NCI-H2107 (cell line): ENCODE data around the gene UQCR10.
"Not testable (repeated sequence)": the region's sequence is repeated elsewhere in the genome, so short reads cannot be mapped to it uniquely, and the experiment has no call there.

Source experiments
- DNase-seq: peaks from one replicate; lab custom pipeline; 2025; lab: John Stamatoyannopoulos, UW

UQCR10 gene

DNA sequence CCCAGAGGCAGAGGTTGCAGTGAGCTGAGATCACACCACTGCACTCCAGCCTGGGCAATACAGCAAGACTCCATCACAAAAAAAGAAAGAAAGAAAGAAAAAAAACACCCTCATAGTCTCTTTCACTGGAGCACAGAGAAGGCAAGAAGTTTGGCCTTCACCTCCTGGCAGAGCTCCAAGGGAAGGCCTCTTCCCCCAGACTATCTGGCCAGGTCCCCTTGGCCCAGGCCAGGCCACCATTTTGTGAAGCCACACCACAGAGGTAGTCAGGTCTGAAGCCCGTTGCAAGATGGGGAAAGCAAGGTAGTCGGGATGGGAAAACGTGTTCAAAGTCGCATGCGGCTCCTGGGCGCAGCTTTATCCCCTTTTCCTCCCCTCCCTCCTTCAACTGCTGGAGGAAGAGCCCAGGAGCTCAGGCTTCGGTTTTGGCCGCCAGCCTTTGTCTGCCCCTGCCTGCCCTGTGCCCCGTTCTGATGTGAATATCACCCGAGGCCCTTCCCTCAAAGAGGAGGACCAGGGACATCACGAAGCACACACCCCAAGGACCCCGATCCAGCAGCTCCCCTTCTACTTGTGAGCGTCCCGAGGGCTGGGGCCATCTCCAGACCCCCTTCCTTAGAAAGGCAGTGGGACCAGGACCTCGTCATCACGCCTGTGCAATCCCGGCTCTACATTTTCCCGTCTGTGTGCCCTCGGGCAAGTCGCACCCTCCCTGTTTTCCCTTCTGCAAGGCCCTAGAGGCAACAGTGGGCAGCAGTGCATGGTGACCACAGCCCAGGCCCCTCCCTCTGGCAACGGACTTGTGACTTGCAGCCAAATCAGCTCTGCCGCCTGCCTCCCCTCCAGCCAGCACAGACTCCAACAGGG lies 29.7 kb upstream of the UQCR10 start:
- no peak for DNase-seq

DNA sequence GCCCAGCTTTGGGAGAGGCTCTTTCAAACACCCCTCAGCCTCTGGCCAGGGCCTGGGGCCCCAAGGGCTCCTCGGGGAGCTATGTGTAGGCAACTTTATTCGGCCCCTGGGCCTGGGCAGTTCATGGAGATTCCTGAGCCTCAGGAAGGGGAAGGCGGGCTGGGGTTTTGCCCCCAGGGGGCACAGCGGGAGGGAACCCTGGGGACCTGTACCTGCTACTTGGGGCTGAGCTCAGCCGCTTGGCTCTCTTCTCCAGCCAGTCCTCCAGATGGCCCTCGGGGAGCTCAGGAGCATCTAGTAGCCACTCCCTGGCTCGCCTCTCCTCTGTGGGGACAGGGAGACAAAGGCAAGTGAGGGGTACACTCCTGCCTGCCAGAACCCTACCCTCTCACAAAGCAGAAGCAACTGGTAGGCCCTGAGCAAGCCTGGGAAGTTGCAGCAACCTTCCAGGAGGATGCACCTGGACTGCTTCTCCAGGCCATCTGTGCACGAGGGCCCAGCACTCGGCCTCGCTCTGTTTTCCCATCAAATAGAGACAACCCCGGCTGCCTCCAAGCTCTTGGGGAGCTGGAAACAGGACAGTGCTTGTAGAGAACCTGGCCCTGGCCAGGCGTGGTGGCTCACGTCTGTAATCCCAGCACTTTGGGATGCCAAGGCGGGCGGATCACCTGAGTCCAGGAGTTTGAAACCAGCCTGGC lies 28.9 kb upstream of the UQCR10 start:
- DNase-seq: no peak

DNA sequence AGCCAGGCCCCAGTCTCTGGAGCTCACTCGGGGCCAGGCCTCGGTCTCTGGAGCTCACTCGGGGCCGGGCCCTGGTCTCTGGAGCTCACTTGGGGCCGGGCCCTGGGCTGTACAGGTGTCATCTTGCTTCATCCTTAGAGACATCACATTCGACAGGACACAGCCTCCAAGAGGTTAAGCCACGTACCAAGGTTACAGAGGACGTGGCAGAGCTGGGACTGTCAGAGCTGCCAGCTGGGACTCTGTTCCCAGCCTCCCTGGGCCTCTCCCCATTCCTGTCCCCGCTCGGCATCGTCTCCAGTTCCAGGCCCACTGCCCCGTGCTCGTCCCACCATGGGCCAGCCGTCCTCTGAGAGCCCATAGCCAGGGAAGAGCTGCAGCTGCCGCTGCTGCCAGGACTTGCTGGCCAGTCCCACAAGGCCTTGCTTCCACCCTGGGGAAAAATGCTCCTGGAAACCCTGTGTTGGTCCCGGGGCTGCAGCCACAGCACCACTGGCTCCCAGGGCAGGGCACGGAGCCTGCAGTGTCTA lies 27.8 kb upstream of the UQCR10 start:
- no peak for DNase-seq

DNA sequence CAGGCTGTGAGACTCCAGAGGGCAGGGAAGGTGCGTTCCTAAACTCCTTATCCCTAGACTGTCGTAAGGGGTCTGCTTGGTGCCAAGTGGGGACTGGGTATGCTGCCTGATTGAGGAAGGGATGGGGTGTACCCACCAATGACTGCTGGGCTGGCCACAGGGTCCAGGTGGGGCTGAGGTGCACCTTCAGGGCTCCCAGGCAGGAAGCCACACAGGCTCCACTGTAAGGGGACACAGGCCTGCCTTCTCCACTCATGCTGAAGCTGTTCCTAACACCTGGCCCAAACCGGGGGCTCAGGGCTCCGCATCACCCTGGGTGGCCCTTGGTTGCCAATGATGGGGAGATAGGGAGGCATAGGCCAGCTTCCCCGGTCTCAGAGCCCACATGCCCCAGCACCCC lies 27.0 kb upstream of the UQCR10 start:
- DNase-seq: no peak

DNA sequence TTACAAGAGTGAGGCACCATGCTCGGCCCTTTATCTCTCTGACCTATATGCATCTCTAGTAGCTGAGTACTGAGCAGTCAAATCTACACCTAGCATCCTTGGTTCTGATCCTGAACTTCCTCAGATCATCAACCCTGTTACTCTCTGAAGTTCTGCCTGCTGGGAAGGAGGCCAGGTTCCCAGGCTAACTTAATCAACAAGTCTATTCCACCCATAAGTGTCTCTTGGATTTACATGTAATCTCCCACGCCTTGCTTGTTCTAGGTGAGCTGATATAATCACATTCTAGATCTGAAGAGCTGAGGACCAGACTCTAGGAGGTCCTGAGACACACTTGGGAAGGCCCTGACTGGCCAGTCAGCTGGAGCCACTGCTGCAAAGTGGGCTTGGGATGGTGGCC lies 25.2 kb upstream of the UQCR10 start:
- no peak for DNase-seq

DNA sequence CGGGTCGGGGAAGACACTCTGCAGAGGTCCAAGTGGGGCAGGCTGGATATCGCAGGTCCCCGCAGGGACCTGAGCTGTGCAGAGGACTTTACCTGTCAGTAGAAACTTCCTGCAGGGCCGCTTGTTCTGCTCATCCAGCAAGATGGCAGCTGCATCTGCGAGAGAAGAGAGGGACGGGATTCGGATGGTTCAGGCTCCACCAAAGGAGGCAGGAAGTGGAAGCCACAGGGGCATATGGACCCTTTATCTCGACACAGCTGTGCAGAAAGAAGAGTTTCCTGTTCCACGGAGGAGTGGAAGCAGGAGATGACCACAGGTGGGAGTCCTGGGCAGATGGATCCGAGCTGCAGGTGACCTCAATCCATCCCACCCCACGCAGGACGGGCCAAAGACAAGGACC lies 24.8 kb upstream of the UQCR10 start:
- no peak for DNase-seq

DNA sequence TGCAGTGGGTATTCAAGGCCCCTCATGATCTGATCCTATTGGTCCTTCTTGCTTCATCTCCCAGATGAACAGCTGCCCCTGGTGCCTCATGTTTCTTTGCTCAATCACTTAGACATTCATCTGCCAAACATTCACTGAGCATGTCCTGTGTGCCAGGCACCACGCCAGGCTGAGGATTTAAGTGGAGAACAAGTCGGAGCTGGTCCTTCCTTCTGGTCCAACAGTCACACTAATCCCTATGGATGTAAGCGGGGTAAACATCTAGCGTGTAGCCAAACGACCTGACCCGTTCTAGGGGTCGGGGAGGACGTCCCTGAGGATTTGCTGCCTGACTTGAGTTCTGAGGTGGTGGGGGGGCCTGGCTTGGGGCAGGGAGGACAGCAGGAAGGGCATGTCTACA lies 22.3 kb upstream of the UQCR10 start:
- DNase-seq: peak; percentile 8

DNA sequence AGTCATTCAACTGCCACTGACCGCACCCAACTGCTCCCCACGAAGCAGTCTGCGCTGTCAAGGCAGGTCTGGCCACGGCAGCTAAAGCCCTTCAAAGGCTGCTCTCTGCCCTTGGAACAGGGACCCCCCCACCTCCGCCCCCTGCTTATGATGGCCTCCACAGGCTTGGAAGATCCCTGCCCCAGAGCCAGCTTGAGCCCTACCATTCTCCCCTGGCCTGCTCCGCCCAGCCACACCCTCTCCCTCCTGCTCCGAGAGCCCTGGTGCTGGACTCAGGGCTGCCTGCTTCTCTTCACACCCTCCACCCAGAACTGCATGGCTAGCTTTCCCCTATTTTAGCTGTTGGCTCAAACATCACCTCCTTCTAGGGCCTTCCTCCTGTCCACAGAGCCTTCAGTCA lies 19.3 kb upstream of the UQCR10 start:
- DNase-seq: no peak

DNA sequence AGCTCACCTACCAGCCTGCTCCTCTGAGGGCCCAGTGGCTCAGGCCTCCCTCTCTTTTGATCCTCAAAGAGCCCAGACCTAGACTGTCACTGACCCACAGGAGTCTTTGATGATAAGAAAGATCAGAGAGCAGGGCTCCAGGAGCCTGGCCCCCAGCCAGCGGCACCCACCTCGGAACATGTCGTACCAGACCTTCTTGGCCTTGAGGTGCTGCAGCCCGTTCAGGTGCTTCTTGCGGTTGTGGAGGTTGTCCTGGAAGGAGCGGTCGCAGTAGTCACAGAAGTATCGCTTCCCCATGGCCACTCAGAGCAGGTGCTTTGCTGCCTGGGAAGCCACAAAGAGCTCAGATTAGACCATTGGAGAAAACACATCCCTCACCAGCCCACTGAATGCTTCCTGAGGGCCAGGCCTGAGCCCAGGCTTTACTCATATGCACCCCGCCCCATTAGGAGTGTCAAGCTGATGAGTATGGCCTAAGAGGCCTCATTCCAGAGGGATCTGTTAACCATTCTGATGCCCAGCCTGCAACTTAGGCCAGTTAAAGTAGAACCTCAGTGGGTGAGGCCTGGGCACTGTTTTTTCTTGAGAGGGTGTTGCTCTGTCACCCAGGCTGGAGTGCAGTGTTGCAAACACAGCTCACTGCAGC lies 18.8 kb upstream of the UQCR10 start:
- no peak for DNase-seq

DNA sequence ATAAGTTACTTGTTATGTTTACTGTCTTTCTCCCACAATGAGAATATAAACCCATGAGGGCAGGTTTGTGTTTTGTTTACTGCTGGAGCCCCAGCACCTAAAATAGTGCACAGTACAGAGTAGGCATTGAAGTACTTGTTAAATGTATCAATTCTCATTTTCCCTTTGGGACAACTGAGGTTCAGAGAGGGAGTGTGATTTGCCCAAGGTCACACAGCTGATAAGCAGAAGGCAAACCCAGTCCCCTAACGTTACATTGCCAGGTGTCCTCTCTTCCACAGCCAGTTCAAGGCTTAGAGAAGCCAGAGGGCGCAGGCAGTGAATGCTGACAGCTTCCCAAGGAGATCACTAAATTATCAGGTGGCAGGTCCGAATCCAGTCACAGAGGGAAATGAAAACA lies 17.1 kb upstream of the UQCR10 start:
- DNase-seq: no peak

DNA sequence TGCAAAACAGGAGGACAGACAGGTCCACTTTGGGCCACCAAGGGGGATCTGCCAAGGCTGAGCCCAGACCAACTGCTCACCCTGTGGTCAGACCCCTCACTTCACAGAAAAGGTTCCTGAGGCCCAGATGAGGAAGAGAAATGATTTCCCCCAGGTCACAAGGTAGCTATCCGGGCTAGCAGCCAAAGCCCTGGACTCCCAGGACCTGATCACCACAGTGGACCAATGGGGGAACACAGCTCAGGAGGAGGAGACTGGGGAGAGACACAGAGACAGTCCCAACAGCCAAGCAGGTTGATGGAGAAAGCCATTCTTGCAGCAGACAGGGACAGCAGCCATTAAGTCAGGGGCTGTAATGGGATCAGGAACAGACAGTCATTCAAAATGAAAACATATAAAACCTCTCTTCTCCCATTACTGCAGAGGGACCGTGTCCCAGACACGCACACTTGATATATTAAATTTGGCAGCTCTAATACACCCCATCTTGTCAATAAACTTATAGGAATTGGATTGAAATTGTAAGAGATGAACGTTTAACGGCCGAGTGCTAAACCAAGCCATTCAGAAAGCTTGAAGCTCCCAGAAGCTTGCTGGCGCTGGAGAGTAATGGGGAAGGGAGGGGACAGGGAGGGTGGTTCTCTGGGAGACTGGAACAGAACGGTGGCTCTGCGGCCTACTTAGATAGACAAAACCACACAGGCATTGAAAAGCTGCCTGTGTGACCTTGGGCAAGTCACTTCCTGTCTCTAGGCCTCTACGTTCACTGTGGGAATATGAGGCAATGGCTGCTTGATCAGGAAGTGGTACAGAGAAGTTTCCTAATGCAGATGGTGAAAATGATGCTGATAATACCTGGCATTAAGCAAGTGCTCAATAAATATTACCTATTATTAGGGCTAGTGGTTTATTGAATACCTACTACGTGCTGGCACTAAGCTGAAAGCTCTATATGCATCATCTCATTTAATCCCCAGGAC lies 16.3 kb upstream of the UQCR10 start:
- DNase-seq: no peak

DNA sequence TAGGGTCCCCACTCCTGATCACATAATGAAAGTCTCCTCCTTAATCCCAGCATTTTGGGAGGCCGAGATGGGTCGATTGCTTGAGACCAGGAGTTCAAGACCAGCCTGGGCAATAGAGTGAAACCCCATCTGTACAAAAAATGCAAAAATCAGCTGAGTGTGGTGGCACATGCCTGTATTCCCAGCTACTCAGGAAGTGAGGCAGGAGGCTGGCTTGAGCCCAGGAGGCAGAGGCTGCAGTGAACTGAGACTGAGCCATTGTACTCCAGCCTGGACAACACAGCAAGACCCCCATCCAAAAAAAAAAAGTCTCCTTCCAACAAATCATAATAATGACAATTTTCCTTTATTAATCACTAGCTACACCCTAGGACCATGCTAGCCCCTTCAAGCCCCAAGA lies 15.5 kb upstream of the UQCR10 start:
- no peak for DNase-seq

DNA sequence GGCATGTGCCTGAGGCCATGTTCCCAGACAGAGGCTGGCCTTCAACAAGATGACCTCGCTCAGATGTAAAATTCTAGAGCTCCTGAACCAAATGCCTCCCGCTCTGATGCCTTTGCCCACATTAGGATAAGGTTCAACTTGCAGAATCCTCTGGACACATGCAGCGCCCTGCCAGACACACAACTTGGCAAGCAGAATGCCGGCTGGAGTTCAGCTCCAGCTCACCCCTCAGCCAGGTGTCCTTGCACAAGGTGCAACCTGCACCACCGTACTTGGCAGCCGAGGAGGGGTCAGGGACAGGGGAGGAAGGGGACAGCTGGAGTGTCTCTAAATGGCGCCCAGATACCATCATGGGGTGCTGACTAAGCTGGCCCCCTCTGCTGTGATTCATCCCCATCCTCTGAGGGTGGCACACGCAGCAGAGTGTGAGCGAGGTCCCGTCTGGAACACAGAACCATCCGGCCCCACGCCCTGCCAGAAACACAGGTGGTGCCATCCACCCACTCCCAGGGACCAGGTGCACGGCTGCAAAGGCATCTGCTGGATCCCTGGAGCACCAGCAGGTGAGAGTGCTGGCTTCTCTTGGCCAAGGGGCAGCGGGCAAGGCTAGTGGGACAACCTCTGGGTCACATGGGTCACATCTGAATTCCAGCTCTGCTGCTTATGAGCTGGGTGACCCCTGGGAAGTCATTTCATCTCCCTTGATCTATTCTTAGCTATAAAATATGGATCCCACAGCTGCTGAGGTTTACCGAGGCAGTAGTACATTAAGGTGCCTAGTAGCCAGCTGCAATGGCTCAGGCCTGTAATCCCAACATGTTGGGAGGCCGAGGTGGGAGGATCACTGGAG lies 13.1 kb upstream of the UQCR10 start:
- no peak for DNase-seq

DNA sequence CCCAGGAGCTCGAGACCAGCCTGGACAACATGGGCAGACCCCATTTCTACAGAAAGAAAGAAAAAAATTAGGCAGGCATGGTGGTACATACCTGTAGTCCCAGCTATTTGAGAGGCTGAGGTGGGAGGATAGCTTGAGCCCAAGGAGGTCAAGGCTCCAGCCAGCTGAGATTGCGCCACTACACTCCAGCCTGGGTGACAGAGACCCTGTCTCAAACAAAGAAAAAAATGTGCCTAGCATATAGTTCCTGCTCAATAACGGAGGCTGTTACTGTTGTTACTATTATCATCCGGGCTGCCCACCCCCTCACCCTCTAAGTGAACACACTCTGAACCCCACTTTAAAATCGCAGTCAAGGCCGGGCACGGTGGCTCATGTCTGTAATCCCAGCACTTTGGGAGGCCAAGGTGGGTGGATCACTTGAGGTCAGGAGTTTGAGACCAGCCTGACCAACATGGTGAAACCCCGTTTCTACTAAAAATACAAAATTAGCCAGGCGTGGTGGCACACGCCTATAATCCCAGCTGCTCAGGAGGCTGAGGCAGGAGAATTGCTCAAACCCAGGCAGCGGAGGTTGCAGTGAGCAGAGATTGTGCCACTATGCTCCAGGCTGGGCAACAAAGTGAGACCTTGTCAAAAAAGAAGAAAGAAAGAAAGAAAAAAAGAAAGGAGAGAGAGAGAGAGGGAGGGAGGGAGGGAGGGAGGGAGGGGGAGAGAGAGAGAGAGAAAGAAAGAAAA lies 12.3 kb upstream of the UQCR10 start:
- DNase-seq: not testable (repeated sequence)

DNA sequence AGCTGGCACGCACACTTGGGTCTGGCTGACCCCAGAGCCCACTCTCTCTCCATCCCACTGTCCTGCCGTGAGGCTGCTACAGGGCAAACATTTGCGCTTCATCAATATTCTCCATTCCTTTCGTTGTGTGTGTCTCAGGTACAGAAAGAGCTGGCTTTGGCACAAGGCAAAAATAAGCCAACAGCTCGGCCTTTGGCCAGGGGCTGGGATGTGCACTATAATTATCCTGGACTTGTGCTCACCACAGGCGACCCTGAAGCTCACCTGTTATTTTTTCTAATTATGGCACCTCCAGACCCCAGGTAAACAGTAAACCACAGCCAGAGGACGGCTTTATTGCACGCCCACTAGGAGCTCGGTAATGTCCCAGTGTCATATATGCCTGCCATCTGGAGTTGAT lies 11.3 kb upstream of the UQCR10 start:
- no peak for DNase-seq

DNA sequence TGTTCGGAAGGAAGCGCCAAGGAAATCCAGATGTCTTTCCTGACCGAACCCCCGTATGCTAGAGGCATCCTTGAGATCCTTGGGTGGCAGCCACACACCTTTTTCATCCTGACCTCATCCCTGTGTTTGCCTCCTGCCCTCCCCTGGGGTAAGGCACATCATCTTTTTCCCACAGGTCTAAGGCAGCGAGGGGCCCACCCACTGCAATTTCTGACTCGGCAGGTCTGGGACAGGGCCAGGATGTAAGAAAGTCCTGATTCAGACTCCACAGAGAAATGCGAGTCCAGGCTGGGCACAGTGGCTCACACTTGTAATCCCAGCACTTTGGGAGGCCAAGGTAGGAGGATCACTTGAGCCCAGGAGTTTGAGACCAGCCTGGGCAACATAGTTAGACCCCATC lies 10.8 kb upstream of the UQCR10 start:
- no peak for DNase-seq

DNA sequence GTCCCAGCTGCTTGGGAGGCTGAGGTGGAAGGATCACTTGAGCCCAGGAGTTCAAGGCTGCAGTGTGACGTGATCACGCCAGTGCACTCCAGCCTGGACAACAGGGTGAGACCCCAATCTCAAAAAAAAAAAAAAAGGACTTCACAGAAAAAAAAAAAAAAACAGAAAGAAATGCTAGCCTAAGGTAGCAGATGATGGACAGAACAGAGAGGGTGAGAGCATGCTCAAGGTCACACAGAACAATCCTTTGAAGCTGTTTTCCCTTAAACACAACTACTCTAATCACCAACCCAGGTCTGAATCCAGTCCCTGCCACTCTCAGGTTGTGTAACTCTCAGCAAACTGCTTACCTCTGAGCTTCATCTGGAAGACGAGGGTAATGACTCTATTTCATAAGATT lies 10.1 kb upstream of the UQCR10 start:
- no peak for DNase-seq

DNA sequence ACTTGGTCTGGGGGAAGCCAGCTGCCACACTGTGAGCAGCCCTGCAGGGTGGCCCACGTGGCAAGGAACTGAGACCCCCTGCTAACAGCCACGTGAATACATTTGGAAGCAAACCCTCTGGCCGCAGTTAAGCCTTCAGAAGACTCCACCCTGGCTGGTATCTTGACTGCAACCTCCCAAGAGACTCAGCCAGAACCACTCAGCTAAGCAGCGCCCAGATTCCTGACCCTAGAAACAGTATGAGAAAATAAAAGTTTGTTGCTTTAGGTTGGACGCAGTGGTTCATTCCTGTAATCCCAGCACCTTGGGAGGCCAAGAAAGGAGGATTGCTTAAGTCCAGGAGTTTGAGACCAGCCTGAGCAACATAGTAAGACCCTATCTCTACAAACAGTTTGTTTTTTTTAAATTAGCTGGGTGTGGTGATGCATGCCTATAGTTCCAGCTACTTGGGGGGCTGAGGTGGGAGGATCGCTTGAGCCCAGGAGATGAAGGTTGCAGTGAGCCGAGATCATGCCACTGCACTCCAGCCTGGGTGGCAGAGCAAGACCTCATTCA lies 9.0 kb upstream of the UQCR10 start:
- no peak for DNase-seq

DNA sequence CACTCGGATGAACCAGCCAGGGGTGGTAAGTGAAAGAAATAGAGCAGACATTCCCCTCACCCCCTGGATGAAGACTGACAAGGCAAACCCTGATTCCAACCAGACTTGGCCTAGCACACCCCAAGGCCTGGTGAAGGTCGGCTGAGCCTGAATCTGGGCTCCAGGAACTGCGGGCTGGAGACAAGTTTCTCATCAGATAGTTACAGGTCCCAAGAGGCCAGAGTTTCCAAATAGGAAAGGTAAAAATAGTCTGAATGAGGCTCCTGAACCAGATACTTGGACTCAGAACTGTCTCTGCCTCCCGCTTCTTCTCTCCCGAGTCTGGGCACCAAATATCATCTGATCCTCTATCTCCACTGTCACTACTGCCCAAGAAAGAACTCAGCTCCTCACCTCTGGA lies 8.2 kb upstream of the UQCR10 start:
- DNase-seq: no peak

DNA sequence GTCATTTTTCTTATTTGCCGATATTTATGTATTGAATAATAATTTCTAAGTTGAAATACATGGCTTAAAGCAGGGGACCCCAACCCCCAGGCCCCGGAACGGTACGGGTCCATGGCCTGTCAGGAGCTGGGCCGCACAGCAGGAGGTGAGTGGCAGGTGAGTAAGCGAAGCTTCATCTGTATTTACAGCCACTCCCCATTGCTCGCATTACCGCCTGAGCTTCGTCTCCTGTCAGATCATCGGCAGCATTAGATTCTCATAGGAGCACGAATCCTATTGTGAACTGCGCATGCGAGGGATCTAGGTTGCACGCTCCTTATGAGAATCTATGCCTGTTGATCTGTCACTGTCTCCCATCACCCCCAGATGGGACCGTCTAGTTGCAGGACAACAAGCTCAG lies 4.9 kb upstream of the UQCR10 start:
- no peak for DNase-seq
